Prostate gland (tissue), 2 donors: ENCODE data around the gene EXOSC2.

Source experiments
- POLR2AphosphoS5 ChIP-seq: sonication (generic); formaldehyde crosslinking; IDR thresholded peaks from one replicate; pipeline ENCODE4 v1.6.1; 2017; ENCODE audit warnings: antibody characterized with exemption
- TF ChIP-seq, protein P1 (sequence below), 4 experiments: fragments of 200-600 bp in 2 of 4; fragments of 450-650 bp in 2 of 4; sonication (generic) in 2 of 4; IDR thresholded peaks; 1 replicate in 3 of 4; 2 replicates in 1 of 4; pipeline ENCODE4 v1.5.1; 2016 to 2019; ENCODE audit warnings: antibody characterized with exemption in 4 of 4, mild to moderate bottlenecking in 2 of 4, moderate library complexity in 2 of 4

DNA sequence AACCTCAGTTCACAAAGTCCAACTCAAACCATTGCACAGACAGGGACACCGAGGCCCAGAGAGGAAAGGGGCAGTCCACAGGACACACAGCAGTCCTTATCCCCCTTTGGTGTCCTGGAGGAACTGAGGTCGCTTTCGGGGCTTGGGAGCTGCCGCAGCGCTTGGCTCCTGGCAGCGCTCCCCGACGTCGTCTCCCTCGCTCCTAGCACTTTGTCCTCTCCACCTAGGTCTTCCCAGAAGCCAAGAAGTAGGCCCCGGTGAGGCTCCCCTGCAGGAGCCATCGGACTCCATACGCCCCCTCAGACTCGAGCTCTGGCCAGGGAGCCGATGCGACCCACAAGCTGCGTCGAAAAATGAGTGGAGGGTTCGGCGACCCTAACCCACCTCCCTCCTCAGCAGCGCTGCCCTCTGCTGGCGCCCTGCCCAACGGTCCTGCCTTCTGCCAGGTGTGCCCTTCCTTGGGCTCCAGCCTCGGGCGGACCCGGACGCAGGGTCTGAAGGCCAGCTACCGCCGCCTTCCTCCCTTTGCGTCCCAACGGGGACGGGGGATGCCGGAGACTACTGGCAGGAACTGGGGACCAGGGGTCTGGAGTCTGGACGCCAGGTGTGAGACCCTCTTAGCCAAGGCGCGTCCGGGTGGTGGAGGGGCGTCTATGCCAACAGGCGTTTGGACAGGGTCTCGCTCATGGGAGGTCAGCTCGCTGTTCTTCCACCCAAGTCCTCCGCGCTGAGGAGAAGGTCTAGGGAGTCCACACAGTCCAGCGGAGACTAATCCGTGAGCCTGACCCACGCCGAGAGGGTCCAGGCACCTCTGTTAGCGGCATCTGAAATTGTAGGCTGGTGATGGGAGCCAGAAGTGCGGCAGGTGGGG, 31.2 kb upstream of the EXOSC2 start:
- TF ChIP-seq, protein P1, sequence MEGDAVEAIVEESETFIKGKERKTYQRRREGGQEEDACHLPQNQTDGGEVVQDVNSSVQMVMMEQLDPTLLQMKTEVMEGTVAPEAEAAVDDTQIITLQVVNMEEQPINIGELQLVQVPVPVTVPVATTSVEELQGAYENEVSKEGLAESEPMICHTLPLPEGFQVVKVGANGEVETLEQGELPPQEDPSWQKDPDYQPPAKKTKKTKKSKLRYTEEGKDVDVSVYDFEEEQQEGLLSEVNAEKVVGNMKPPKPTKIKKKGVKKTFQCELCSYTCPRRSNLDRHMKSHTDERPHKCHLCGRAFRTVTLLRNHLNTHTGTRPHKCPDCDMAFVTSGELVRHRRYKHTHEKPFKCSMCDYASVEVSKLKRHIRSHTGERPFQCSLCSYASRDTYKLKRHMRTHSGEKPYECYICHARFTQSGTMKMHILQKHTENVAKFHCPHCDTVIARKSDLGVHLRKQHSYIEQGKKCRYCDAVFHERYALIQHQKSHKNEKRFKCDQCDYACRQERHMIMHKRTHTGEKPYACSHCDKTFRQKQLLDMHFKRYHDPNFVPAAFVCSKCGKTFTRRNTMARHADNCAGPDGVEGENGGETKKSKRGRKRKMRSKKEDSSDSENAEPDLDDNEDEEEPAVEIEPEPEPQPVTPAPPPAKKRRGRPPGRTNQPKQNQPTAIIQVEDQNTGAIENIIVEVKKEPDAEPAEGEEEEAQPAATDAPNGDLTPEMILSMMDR (IDR thresholded peaks at IDR 0.05), result no peak
- TF ChIP-seq POLR2AphosphoS5, result no peak
